ENCODE results near the gene RPTOR. TPM values are rescaled to one million over a fixed set of nuclear protein-coding genes. Genes with fewer than 3 reads are reported as not detected.

RPTOR gene
- total RNA-seq, 1 donor from 2014 or later, result 35.7 TPM

GRCh38 chr17:80716986-80717719 is 172.5 kb downstream of the RPTOR start:
- DNase-seq (ENCODE audit: low spot score) (no peak), ATAC-seq (no peak)
- intact Hi-C loops (cut with DNase I), result no loop called here

- intact Hi-C loops (cut with DNase I), result no loop called here
- ATAC-seq (no peak), DNase-seq (ENCODE audit: low spot score) (no peak)
Measured at GRCh38 chr17:80717720-80718083, 173.1 kb downstream of the RPTOR start.

- ATAC-seq, result no peak
Measured at GRCh38 chr17:80718428-80718827, 173.8 kb downstream of the RPTOR start.

GRCh38 chr17:80719449-80719848 is 174.8 kb downstream of the RPTOR start:
- DNase-seq (ENCODE audit: low spot score) (no peak), ATAC-seq (no peak)
- intact Hi-C loops (cut with DNase I), result no loop called here

More at GRCh38 chr17:80718428-80718827, 173.8 kb downstream of the RPTOR start:
- DNase-seq (ENCODE audit: low spot score), result no peak
- intact Hi-C loops (cut with DNase I), result no loop called here

GRCh38 chr17:80720610-80721577 is 176.3 kb downstream of the RPTOR start:
- DNase-seq (ENCODE audit: low spot score), result no peak
- ATAC-seq, result peak; percentile 36
- intact Hi-C loops (cut with DNase I), result no loop called here

GRCh38 chr17:80722661-80723060 is 178.0 kb downstream of the RPTOR start:
- no peak for DNase-seq (ENCODE audit: low spot score)
- ATAC-seq, result no peak
- intact Hi-C loops (cut with DNase I), result no loop called here

GRCh38 chr17:80724775-80725266 is 180.2 kb downstream of the RPTOR start:
- DNase-seq (ENCODE audit: low spot score), result no peak
- intact Hi-C loops (cut with DNase I), result no loop called here
- ATAC-seq, result no peak

GRCh38 chr17:80725517-80725916 is 180.9 kb downstream of the RPTOR start:
- intact Hi-C loops (cut with DNase I), result no loop called here
- ATAC-seq (no peak), DNase-seq (ENCODE audit: low spot score) (no peak)

GRCh38 chr17:80726558-80727408 is 182.1 kb downstream of the RPTOR start:
- ATAC-seq, result no peak
- DNase-seq (ENCODE audit: low spot score), result no peak
- intact Hi-C loops (cut with DNase I), result no loop called here

GRCh38 chr17:80727409-80727755 is 182.7 kb downstream of the RPTOR start:
- intact Hi-C loops (cut with DNase I), result no loop called here
- no peak for ATAC-seq

GRCh38 chr17:80729016-80729415 is 184.4 kb downstream of the RPTOR start:
- no peak for ATAC-seq
- no peak for DNase-seq (ENCODE audit: low spot score)
- intact Hi-C loops (cut with DNase I), result no loop called here

More at GRCh38 chr17:80727409-80727755, 182.7 kb downstream of the RPTOR start:
- no peak for DNase-seq (ENCODE audit: low spot score)

GRCh38 chr17:80729761-80730160 is 185.1 kb downstream of the RPTOR start:
- ATAC-seq, result no peak
- no peak for DNase-seq (ENCODE audit: low spot score)
- intact Hi-C loops (cut with DNase I), result no loop called here

GRCh38 chr17:80730739-80731138 is 186.1 kb downstream of the RPTOR start:
- intact Hi-C loops (cut with DNase I), result no loop called here
- DNase-seq (ENCODE audit: low spot score), result no peak
- no peak for ATAC-seq

GRCh38 chr17:80731323-80731722 is 186.7 kb downstream of the RPTOR start:
- intact Hi-C loops (cut with DNase I), result no loop called here
- ATAC-seq (no peak), DNase-seq (ENCODE audit: low spot score) (no peak)

- no peak for ATAC-seq
Measured at GRCh38 chr17:80732268-80732667, 187.6 kb downstream of the RPTOR start.

GRCh38 chr17:80737106-80738019 is 192.7 kb downstream of the RPTOR start:
- DNase-seq (ENCODE audit: low spot score), result no peak
- intact Hi-C loops (cut with DNase I), result no loop called here
- peak; percentile 56 for ATAC-seq

More at GRCh38 chr17:80732268-80732667, 187.6 kb downstream of the RPTOR start:
- no peak for DNase-seq (ENCODE audit: low spot score)
- intact Hi-C loops (cut with DNase I), result no loop called here

GRCh38 chr17:80738020-80738808 is 193.6 kb downstream of the RPTOR start:
- ATAC-seq (peak; percentile 67), DNase-seq (ENCODE audit: low spot score) (no peak)
- intact Hi-C loops (cut with DNase I), result no loop called here

All from sciatic nerve (tissue), 2 donors.